Tibial nerve (tissue), 4 donors: ENCODE measurements around the gene ARF1. TPM values are rescaled to one million over a fixed set of nuclear protein-coding genes. Genes with fewer than 3 reads are reported as not detected.

Experiments
- DNase-seq, 2 donors: peaks; one replicate each; pipeline ENCODE4 v3.0.0-alpha.2; 2019; ENCODE audit warnings: low spot score in 2 of 2
- H3K27ac ChIP-seq, 4 donors: fragments of 200-600 bp; sonication (generic) in 3 of 4; one replicate each; pipeline ENCODE4 v1.5.1; 2017 to 2019; ENCODE audit warnings: mild to moderate bottlenecking in 1 of 4
- H3K27me3 ChIP-seq, 2 donors: fragments of 200-600 bp; sonication (generic) in 1 of 2; one replicate each; pipeline versions ENCODE4 v1.5.1 to v1.6.0; 2017 to 2019
- H3K36me3 ChIP-seq, 3 donors: fragments of 200-600 bp; sonication (generic); one replicate each; pipeline ENCODE4 v1.5.1; 2018 to 2019
- H3K4me1 ChIP-seq, 4 donors: fragments of 200-600 bp; sonication (generic) in 3 of 4; one replicate each; pipeline ENCODE4 v1.5.1; 2017 to 2019
- H3K4me3 ChIP-seq, 4 donors: fragments of 200-600 bp; sonication (generic) in 3 of 4; one replicate each; pipeline ENCODE4 v1.5.1; 2017 to 2019; ENCODE audit warnings: mild to moderate bottlenecking in 1 of 4, moderate library complexity in 1 of 4
- H3K9me3 ChIP-seq, 4 donors: fragments of 200-600 bp; sonication (generic) in 3 of 4; one replicate each; pipeline ENCODE4 v1.5.1; 2017 to 2019
- CTCF ChIP-seq, 5 experiments: fragments of 200-600 bp in 3 of 5; fragments of 450-650 bp in 2 of 5; sonication (generic) in 3 of 5; IDR thresholded peaks; one replicate each; pipeline ENCODE4 v1.5.1; 2016 to 2019; ENCODE audit warnings: antibody characterized with exemption in 5 of 5, mild to moderate bottlenecking in 3 of 5, moderate library complexity in 2 of 5
- EP300 ChIP-seq, 2 donors: sonication (generic); formaldehyde crosslinking; IDR thresholded peaks; one replicate each; pipeline ENCODE4 v1.6.1; 2017; ENCODE audit warnings: antibody characterized with exemption in 2 of 2, mild to moderate bottlenecking in 1 of 2
- POLR2A ChIP-seq, 2 donors: fragments of 450-650 bp; IDR thresholded peaks; one replicate each; pipeline ENCODE4 v1.6.1; 2017; ENCODE audit warnings: antibody characterized with exemption in 2 of 2, mild to moderate bottlenecking in 2 of 2, moderate library complexity in 2 of 2
- WGBS, 2 donors: methylation state at CpG; one replicate each; pipeline ENCODE4 v1.1.5; 2018; 5-methylcytosine and 5-hydroxymethylcytosine counted together
- total RNA-seq, 4 donors: library from RNA; depleted of rRNA; stranded (reverse); fragments of >200 nt; gene quantifications; one replicate each; pipeline ENCODE4 v1.1.0, GENCODE V29; 2016

The ARF1 gene
- total RNA-seq, 4 donors from 2014 or later = 251 to 311 (median 258) TPM

DNA sequence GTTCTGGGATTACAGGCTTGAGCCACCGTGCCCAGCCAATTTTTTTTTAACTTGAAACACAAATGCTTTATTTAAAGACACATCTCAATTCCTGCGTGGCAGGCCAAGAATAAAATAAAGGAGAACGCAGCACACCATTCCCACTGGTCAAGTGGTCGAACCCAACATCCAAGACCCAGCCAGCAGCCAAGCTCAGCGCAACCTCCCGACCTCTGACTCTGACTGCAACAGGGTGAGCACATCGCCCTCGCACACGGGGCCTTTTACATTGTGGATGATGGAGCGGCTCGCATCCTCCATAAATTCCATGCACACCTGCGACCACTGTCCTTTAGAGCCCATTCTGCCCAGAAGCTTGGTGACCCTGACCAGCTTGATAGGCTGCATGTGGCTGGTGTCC, 52.1 kb downstream of the ARF1 start:
- 79 to 86% methylated on average over 12 of the region's 12 CpGs for WGBS, 2 donors

DNA sequence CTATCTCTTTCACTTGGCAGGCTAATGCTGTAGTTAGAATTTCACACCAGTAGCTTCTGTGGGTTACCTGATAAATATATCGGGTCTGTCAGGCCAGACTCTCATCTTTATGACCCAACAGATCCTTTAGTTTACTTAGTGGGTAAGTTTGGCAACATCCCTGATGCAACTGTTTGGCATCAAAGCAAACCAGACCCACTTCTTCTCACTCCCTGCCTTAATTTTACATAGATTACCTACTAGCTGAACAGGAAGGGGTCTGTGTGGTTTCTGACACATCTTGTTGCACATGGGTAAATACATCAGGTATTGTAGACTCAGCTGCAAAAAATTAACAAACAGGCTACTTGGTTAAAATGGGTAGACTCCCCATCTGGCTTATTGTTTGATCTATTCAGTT, 54.4 kb downstream of the ARF1 start:
- DNase-seq = no peak
- H3K27ac ChIP-seq = no peak overlapping the region

More for the DNA sequence above, 52.1 kb downstream of the ARF1 start:
- no peaks in the 10 kb centered on the region for H3K27me3 ChIP-seq
- H3K4me1 ChIP-seq = peaks cover 0 to 12% (median 2%) of the 10 kb centered on the region in 4 donors
- H3K27ac ChIP-seq = no peak overlapping the region
- no peak overlapping the region for H3K4me3 ChIP-seq
- peak in 1 of 2 donors; percentile 12 for DNase-seq
- TF ChIP-seq POLR2A (IDR thresholded peaks at IDR 0.05) (no peak), CTCF (IDR thresholded peaks at IDR 0.05) (no peak), EP300 (IDR thresholded peaks at IDR 0.05) (no peak)
- H3K9me3 ChIP-seq = no peaks in the 10 kb centered on the region
- H3K36me3 ChIP-seq = no peaks in the 10 kb centered on the region

GRCh38 chr1:228139406-228139930, 57.0 kb downstream of the ARF1 start:
- WGBS, 2 donors = 23 to 24% methylated on average over 30 of the region's 30 CpGs
- Histone ChIP-seq H3K4me1 (peaks cover 0 to 39% (median 35%) of the 10 kb centered on the region in 4 donors), H3K36me3 (no peaks in the 10 kb centered on the region), H3K9me3 (no peaks in the 10 kb centered on the region), H3K27me3 (no peaks in the 10 kb centered on the region), H3K27ac (peak overlapping the region; percentile 96 to 98 (median 97)), H3K4me3 (peak overlapping the region; percentile 79 to 97 (median 86))
- DNase-seq = no peak
- TF ChIP-seq POLR2A (IDR thresholded peaks at IDR 0.05) = no peak
- no peak for TF ChIP-seq EP300 (IDR thresholded peaks at IDR 0.05)
- TF ChIP-seq CTCF (IDR thresholded peaks at IDR 0.05) = no peak

More for the DNA sequence above, 54.4 kb downstream of the ARF1 start:
- 61 to 78% methylated on average over 1 of the region's 1 CpG for WGBS, 2 donors
- Histone ChIP-seq H3K4me1 (peaks cover 0 to 14% (median 10%) of the 10 kb centered on the region in 4 donors), H3K27me3 (no peaks in the 10 kb centered on the region), H3K36me3 (no peaks in the 10 kb centered on the region), H3K4me3 (no peak overlapping the region), H3K9me3 (no peaks in the 10 kb centered on the region)
- TF ChIP-seq EP300 (IDR thresholded peaks at IDR 0.05) (no peak), CTCF (IDR thresholded peaks at IDR 0.05) (no peak), POLR2A (IDR thresholded peaks at IDR 0.05) (no peak)

GRCh38 chr1:228139931-228140723, 57.6 kb downstream of the ARF1 start, which contains the start of gene GUK1:
Gene GUK1 (plus strand): TSS chr1:228140279. CDS start chr1:228140303, 24 bp downstream.
- peak within 1 kb of the TSS; percentile 96 to 98 (median 97) for H3K27ac ChIP-seq
- H3K4me3 ChIP-seq = peak within 1 kb of the TSS; percentile 79 to 97 (median 86)
- DNase-seq = peak; percentile 99
- no peaks in the 10 kb centered on the region for H3K9me3 ChIP-seq
- WGBS, 2 donors = 0 to 1% methylated on average over 57 to 58 of the region's 95 CpGs
- H3K4me1 ChIP-seq = peaks cover 0 to 46% (median 38%) of the 10 kb centered on the region in 4 donors
- TF ChIP-seq EP300 (IDR thresholded peaks at IDR 0.05) = peak; percentile 90 to 99
- peak in 4 of 5 experiments; percentile 10 to 68 (median 48) for TF ChIP-seq CTCF (IDR thresholded peaks at IDR 0.05)
- peak; percentile 95 to 96 for TF ChIP-seq POLR2A (IDR thresholded peaks at IDR 0.05)
- H3K27me3 ChIP-seq = no peaks in the 10 kb centered on the region
- peaks cover 0 to 3% (median 0%) of the 10 kb centered on the region in 3 donors for H3K36me3 ChIP-seq
